NCI-H2227 (cell line): ENCODE data around the gene LBHD2.
A peak's percentile ranks its signal among the peaks of the same experiment; 100 is the strongest.
"Not testable (repeated sequence)": the region's sequence is repeated elsewhere in the genome, so short reads cannot be mapped to it uniquely, and the experiment has no call there.

Experiments
- DNase-seq: peaks from one replicate; lab custom pipeline; 2025; ENCODE audit not compliant: unreplicated experiment; lab: John Stamatoyannopoulos, UW

Gene LBHD2

DNA sequence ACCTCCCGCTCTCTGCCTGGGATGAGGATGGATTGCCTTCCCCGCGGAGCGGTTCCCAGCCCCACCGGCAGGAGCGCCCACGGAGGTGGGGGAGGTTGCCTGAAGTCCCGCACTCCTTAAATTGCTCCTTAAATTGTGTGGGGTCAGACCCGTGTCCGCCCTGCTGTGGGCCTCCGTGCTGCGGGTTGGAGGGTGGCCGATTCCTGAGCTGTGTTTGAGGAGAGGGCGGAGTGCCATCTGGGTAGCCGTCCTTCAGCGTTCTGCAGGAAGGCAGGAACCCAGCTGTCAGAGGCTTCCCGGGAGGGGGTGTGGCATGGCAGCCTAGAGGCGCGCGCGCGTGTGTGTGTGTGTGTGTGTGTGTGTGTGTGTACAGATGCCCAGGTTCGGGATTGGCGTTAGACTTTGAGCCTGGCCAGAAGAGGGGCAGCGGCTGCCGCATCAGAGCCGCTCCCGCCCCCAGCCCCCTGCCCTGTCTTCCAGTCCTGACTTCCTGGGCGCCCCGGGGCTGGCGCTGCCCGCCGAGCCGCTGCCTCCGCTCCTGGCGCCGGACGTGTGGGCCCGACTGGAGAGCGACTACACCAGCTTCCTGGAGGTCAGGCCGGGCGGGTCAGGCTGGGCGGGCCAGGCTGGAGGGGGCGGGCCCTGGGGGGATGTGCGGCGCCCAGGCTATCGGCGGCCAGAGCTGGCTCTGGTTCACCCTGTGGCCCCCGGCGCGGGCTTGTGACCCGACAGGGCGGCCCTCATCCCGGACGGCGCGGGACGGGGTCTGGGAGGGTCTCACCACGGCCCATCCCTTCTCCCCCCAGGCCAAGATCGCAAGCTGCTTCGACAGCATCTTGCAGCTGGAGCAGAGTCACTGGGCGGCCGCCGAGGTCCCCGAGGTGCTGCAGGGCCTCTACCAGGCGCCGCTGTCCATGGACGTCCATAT lies 19.7 kb downstream of the LBHD2 start:
- DNase-seq, result peak; percentile 86

DNA sequence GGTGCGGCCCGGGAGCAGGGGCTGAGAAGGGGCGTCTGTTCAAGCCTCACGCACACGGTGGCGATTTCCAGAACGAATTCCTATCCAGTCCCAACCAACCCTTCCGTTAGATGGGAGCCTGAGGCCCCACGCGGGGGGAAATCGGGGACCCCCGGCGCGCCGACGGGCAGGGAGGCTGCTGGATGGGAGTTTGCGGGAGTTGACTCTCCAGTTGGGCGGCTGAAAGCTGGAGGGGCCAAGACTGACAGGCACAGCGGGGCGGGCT lies 20.3 kb downstream of the LBHD2 start:
- no peak for DNase-seq

DNA sequence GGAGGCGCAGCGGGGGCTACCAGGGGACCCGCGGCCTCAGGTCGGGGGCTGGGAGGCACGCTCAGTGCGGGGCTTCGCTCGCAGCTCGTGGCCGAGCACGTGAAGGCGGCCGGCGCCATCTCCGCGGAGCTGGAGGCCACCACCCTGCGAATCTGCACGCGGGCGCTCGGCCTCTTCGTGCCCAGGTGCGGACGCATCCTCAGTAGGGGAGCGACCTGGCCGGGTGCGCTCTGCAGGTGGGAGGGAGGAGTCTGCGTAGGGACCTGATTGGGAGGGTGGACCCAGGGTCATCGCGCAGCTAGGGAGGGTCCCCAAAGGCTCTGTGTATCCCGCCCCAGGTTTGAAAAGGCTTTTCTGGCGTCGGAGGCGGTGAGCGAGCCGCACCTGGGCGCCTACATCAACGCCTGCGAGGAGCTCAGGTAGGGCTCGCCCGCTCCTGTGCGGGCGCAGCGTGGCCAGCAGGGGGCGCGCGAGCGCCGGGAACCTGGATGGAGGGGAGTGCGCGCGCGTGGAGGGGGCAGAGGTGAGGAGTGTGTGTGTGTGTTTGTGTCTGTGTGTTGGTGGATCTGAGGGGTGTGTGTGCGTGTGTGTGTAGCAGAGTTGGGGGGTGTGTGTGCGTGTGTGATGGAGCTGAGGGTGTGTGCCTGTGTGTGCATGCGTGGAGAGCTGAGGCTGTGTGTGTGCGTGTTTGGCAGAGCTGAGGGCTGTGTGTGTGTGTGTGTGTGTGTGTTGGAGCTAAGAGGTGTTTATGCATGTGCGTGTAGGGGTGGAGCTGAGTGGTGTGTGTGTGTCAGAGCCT lies 20.8 kb downstream of the LBHD2 start:
- DNase-seq, result peak; percentile 76

DNA sequence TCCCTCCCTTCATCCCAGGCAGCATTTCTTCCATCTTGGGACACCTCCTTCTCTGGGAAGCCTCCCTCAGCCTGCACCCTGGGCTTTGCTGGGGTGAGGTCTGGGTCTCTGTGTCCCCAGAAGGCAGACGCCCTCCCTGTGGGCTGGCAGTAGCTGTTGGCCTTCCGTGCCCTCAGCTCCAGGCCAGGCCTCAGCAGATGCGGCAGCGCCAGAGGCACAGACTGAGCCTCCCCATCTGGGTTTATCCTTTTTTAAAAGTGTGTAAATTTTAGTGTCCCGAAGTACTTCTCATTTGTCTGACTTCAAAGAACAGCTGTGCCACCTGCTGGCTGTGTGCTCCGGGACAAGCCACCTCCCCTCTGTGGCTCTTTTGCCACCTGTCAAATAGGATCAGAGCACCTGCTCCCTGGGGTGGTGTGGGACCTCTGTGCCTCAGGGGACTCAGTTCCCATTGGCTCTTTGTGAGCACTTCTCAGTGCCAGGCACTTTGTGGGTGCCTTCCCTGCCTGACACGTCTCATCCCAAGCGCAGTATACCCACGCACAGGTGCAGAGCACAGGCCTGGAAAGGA lies 21.7 kb downstream of the LBHD2 start:
- DNase-seq, result no peak

DNA sequence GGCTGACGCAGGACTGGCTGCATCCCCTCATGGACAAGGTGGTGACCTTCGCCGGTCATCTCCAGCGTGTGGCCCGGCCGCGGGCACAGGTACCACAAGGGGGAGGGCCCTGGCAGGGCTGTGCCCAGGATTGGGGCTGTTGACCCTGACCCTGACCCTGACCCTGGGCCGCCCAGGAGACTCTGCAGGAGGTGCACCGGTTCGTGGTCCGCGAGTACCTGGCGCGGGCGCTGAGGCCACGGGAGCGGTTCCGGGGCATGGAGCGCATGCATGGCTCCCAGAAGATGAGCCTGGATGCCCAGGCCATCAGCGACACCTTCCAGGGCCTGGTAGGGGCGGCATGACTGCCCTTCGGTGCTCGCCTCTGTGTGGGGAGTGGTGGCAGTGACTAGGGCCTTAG lies 23.4 kb downstream of the LBHD2 start:
- no peak for DNase-seq

DNA sequence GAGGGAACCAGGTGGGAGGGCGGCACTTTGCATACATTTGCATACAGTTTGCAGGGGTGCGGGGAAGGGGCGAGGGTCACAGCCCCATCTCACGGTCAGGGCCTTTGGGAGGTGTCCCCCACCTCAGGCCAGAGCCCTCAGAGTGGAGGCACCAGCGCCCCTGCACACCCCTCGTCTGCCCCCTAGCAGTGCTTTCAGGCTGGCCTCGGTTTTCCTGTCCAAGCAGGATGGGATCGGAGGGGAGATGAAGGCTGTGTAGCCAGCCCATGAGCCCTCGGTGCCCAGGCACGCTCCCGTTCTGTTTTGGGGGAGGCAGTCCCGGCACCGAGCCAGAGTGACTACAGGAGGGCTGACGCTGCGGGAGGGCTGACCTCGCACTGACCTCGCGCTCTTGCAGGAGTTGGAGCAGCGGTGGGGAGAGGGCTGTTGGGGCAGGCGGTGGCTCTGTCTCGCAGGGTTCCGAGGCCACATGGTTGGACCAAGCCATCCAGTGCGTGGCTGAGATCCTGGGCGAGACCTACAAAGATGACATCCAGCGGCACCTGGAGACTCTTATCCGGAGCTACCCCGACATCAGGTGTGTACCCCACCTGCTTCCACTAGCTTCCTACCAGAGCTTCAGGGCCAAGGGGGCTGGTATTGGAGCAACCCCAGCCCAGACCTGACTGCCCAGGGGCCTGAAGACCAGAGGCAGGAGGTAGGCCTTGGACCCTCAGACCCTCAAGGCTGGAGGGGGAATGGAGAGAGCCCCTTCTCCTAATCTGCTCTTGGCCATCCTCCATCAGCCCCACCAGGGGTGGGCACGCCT lies 24.1 kb downstream of the LBHD2 start:
- DNase-seq, result no peak

DNA sequence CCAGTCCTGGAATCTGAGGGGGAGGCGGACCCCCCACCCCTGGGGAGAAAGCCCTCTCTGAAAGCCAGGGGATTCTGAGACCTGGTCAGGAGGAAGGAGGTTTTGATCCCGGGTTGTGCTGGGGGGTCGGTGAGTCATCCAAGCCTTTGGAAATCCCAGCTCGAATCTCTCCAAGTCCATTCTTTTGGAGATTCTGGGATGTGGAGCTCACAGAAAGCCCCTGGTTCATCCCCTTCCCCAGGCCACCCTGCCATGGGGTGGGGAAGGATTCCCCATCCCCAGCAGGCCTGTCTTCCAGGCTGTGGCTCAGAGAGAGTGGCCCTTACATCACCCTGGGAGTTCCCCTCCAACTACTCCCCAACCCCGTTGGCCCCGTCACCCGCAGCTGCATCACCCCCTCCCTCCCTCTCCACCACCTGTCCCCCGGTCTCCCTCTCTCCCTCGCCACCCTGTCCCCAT lies 24.8 kb downstream of the LBHD2 start:
- no peak for DNase-seq

DNA sequence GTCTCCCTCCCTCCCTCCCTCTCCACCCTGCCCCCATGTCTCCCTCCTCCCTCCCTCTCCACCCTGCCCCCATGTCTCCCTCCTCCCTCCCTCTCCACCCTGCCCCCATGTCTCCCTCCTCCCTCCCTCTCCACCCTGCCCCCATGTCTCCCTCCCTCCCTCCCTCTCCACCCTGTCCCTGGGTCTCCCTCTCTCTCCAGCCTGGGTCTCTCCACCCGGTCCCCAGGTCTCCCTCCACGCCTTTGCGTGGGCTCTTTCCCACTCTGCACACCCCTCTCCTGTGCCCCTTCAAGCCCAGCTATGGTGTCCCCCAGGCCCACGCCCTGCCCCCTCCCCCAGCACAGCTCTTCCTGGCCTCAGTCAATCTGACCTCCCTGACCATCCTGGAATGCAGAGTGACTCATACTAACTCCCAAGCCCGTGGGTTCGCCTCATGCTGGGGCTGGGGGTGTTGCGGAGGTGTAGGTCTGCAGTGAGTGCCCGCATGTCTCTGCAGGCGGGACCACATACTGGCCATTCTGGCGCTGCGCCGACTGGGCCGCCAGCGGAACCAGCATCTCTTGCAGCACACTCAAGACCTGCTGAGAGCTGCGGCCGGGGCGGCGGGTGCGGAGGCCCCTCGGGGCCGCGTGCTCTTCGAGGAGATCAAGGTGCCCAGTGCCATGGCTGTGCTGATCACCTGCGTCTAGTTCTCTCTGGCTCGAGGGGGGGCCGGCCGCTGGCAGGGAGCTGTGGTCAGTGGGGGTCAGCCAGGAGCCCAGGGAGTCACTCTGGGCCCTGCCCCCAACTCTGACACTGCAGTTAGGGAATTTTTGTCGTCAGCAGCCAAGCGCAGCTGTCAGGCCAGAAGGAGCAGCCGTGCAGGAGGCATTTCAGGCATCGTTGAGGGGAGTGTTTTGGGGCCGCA lies 25.8 kb downstream of the LBHD2 start:
- no peak for DNase-seq

DNA sequence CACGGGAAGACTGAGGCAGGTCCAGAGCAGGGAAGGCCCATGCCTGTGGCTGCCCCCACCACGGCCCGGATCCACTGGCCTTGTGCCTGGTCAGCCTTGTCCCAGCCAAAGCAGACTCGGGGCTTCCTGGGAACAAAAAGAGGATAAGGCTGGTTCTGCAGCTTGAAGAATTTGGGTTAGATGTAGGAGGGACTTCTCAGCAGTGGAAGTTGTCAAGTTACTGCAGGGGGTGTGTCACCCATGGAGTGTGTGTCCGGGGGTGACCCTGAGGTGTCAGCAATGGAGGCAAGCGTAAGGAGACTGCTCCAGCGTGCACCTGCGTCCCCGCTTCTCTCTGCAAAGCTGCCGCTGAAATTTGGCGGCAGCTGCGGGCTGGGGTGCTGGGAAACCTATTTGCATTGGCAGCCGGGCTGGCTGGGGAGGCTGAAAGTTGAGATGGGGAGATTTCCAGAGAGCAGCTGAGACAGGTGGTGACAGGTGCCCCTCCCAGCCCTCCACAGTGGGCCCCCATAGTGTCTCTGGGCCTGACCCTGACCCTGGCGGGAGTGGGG lies 26.7 kb downstream of the LBHD2 start:
- peak; percentile 15 for DNase-seq

DNA sequence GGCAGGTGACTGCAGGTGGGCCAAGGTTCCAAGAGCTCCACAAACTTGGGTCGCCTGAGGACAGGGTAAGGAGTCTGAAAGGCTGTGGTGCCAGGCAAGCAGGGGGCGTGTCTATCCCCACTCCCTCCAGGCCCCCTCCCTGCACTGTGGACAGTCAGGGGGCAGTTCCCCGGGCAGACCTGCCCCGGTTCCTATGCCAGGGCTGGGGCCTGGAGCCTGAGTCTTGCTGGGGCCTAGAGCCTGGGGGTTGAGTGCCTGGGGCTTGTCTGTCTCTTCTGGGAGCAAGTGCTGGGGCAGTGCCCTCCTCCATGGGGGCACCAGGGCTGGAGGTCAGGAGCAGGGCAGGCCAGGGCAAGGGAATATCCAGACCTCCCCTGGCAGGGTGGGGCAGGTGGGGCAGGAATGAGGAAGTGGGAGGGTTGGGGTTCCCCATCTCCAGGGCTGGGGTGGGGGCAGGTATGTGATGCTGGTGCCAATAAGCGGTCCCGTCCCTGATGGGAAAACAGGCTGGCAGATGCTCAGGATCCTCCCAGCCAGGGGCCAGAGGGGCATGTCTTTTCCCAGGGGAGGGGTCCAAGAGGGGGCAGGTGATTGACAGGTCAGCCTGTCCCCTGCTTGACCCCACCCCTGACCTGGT lies 27.3 kb downstream of the LBHD2 start:
- DNase-seq, result no peak

DNA sequence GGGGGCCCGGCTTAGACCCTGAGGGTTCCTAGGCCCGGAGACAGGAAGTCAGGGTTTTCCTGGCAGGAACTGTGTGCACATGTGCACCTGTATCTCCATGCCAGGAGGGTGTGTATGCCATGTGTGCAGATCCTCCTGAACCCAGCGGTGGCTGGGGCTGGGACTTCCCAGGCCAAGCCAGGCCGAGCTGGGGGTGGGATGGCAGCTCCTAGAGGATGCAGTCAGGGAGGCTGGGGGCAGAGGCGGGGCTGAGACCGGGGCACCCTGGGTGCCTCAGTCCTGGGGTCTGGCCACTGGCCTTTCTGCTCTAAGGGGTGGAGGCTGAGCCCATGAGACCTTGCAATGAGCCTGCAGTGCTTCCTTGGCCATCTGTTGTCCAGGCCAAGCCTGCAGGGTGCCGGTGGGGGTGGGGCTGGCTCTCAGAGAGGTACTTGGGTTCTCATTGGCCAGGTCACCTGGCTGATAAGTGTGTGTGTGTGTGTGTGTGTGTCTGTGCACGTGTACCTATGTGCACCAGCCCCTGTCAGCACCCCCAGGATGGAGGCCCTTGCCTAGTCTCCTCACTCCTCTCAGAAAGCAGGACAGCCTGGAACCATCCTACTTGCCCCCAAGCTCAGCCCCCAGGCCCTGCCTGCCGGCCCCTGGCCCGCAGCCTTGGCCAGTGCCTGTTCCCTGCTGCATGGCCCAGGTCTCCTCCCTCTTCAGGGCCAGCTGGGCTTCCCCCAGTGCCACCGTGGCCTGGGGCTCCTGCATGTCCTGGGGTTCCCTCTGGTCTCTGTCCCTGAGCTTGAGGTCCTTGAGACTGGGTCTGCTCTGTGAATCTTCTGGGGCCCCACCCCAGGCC lies 28.6 kb downstream of the LBHD2 start:
- no peak for DNase-seq

DNA sequence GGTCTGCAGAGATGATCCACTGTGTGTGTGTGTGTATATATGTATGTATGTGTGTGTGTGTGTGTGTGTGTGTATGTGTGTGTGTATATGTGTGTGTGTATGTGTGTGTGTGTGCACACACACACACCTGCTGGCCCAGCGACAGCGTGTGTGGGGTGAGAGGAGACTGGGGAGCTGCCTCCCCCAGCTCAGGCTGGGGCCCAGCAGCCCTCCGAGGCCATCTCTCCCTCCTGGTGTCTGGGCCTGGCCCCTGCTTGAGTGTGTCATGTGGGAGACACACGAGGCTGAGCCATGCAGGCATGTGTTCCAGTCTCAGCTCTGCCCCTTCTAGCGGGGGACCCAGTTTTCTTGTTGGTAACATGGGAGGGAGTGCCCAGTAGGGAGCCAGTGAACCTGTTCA lies 29.3 kb downstream of the LBHD2 start:
- no peak for DNase-seq

DNA sequence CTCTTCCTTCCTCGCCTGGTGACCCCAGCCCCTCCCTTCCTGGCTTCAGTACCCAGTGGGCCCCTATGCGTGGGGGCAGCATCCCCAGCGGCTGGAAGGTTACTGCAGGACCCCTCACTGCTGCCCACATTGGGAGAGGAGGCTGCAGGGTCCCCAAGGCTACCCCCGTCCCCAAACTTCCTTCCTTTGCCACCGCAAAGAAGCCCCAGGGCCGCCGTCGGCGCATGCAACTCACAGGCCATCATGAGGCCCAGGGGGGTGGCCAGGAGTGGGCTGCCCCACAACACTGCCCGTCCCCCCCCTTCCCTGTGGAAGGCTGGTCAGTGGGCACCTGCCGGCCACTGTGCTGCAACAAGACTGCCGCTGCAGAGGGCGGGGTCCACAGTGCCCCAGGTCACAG lies 29.8 kb downstream of the LBHD2 start:
- no peak for DNase-seq

DNA sequence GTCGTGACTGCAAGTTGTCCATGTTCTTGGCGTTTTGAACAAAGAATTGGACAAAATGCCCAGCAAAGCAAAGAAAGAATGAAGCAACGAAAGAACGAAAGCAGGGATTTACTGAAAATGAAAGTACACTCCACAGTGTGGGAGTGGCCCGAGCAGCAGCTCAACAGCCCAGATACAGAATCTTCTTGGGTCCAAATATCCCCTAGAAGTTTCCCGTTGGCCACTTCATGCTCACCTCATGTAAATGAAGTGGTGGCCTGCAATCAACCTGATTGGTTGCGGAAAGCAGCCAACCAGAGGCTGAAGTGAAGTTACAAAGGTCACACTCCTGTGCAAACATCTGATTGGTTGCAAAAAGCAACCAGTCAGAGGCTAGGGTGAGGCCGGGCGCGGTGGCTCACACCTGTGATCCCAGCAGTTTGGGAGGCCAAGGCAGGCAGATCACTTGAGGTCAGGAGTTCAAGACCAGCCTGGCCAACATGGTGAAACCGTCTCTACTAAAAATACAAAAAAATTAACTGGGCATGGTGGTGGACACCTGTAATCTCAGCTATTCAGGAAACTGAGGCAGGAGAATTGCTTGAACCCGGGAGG lies 31.2 kb downstream of the LBHD2 start:
- DNase-seq, result not testable (repeated sequence)

DNA sequence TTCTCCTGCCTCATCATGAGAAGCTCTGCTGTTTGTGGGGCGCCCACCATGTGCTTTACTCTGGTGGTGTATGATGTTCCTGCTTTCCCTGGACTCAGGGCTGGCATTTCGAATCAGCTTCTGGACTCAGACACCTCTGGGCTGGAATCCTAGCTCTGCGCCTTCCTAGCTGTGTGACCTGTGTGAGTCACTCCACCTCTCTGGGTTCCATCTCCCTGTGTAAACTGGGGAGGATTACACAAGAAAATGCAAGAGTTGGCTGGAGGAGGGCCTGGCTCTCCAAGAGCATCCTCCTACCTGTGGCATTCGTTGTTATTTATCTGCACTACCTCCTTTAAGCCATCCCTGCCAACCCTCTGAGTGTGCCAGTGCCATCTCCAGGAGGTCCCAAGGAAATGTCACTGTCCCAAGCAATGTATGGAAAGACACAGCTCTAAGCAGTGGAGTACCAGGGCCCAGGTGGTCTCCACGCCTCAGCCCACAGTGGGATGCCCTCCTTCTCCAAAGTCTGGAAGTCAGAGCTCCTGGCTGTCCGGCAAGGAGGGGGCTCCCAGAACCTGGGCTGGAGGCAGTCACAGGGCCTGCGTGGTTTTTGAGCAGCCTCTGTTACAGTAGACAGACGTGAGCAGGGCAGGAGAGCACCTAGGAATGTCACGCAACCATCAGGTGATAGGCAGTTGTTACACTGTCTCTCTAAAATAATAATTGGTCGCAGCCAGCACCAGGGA lies 32.0 kb downstream of the LBHD2 start:
- DNase-seq, result no peak

DNA sequence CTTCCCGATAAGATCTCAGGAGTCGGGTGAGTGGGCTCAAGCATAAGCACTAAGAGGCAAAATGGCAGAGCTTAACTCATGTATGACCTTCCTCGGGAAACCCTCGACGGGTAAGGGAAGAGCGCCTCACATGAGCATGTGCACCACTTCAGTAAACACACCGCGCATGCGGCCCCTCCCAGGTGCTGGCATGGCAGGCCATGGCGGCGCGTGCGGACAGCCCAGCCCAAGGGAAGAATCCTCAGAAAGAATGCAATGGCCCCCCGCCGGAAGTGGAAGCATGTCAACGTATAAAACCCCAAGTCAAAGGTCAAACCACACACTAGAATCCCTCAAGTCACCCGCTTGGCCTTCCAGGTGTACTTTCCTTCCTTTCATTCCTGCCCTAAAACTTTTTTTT lies 32.6 kb downstream of the LBHD2 start:
- DNase-seq, result no peak

DNA sequence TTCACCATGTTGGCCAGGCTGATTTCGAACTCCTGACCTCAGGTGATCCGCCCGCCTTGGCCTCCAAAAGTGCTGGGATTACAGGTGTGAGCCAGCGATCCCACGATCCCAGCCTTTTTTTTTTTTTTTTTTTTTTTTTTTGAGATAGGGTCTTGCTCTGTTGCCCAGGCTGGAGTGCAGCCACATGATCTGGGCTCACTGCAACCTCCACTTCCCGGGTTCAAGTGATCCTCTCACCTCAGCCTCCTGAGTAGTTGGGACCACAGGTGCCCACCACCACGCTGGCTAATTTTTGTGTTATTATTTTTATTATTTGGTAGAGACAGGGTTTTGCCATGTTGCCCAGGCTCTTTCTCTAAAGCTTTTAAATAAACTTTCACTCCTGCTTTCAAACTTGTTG lies 33.5 kb downstream of the LBHD2 start:
- DNase-seq, result not testable (repeated sequence)
